Activated CD8-positive, alpha-beta memory T cell treated with anti-CD3 and anti-CD28 coated beads for 4 hours (primary cell): ENCODE measurements around the gene CCDC201.
"Not testable (repeated sequence)": the region's sequence is repeated elsewhere in the genome, so short reads cannot be mapped to it uniquely, and the experiment has no call there.

Experiments used
- DNase-seq, 2 donors: peaks; one replicate each; pipeline ENCODE4 v3.0.0-alpha.2; 2020; ENCODE audit warnings: low read depth in 2 of 2

The CCDC201 gene

GRCh38 chr7:45817016-45817415 is 55.9 kb downstream of the CCDC201 start:
- DNase-seq: not testable (repeated sequence)

DNA sequence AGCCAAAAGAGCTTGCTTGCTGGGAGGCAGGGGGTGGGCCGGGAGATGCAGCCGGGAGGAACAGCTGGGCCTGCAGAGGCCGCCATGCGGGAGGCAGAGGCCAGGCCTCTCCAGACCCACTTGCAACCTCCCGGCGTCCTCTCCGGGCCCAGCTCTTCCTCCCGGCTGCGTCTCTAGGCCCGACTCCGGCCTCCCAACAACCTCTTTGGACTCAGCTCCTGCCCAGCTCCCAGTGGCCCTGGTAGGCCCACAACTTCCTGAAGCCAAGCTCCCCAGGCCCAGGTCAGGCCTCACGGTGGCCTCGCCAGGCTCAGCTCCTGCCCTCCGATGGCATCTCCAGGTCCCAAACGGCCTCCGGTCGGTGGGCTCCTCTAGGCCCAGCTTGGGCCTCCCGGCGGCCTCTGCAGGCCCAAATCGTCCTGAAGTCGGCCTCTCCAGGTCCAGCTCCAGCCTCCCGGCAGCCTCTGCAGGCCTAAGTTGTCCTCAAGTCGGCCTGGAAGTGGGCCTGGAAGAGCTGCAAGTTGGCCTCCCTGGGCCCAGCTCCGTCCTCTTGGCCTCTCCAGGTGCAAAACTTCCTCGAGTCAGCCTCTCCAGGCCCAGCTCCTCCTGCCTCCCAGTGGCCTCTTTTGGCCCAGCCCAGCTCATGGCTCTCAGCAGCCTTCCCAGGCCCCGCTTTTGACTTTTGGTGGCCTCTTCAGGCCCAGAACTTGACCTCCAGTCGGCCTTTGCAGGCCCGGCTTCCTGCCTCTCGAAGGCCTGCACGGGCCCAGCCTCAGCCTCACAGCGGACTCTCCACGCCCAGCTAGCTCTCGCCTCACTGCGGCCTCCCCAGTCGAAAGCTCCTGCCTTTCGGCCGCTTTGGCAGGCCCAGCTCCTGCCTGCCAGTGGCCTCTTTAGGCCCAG is 58.4 kb downstream of the CCDC201 start:
- not testable (repeated sequence) for DNase-seq

GRCh38 chr7:45813771-45814170 is 59.1 kb downstream of the CCDC201 start:
- not testable (repeated sequence) for DNase-seq

- DNase-seq: no peak
These were observed 59.9 kb downstream of the CCDC201 start for GRCh38 chr7:45812946-45813345.

GRCh38 chr7:45811652-45812234 is 61.1 kb downstream of the CCDC201 start:
- DNase-seq: not testable (repeated sequence)

DNA sequence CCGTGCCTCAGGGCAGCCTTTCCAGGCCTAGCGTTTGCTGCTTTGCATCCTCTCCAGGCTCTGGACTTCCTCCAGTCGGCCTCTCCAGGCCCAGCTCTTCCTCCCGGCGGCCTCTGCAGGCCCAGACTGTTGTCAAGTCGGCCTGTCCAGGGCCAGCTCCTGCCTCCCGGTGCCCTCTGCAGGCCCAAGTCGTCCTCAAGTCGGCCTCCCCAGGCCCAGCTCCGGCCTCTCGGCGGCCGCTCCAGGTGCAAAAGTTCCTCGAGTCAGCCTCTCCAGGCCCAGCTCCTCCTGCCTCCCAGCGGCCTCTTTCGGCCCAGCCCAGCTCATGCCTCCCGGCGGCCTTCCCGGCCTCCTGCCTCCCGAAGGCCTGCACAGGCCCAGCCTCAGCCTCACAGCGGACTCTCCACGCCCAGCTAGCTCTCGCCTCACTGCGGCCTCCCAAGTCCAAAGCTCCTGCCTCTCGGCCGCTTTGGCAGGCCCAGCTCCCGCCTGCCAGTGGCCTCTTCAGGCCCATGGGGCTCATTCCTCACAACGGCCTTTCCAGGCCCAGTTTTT is 62.4 kb downstream of the CCDC201 start:
- not testable (repeated sequence) for DNase-seq
